SIG-M5 (cell line): Measurements from ENCODE around the gene ZNF19.

ENCODE experiments used
- DNase-seq: peaks from one replicate; lab custom pipeline; 2025; lab: John Stamatoyannopoulos, UW

Gene ZNF19

DNA sequence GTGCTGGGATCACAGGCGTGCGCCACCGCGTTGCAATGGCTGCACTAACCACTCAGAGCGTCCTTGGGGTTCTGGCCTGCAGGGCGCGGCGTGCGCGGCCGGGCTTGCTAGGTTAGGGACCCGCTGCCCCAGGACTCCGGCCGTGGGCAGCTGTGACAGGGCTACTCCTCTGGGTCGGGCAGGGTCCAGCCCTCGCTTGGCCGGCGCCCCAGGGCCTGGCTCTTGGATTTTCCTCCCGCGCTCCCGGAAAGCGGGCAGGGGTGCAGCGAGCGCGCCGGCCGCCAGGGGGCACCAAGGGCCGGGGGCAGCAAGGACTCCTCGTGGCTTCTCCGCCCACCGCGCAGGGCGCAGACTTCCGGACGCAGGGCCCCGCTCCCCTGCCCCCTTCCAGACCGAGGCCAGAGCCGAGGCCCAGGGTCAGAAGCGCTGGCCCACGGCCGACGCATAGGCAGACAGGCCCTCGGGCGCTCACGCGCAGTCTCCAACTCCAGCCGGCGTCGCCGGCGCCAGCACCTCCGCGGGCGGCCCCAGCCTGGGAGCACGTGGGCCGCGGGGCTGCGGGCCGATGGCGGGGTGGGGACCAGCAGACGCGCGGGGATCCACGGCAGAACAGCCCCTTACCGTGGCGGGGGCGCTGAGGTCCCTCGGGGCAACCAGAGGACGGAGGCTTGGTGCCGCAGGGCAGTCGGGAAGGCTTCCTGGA, 47.6 kb downstream of the ZNF19 start:
- no peak for DNase-seq

DNA sequence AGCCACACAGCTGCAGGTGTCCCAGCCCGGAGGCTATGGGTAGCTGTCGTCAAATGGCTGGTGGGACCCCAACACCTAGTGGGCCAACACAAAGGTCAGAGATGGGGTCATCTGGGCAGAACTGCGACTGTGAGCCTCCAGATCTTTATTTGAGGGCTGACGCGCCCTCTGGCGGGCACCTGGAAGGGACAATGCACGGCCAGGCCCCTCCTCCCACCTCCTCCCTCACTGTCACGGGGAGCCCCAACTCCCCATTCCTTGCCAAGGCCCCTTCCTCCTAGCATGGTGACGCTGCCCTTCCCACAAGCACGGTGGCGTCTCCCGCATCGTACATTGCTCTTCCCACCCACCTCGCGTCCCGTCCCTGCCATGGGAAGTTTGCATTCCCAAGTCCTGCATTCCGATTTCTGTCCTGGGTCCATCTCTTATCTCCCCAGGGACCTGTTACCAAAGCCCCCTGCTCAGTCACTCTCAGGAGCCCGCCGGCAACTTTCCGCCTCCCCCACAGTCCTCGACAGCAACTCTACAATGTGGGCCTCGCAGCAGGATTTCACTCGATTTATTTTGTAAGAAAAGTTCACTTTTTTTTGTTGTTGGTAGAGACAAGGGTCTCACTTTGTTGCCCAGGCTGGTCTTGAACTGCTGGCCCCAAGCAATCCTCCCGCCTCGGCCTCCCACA, 48.3 kb downstream of the ZNF19 start:
- no peak for DNase-seq

- no peak for DNase-seq
Measured at GRCh38 chr16:71439523-71439922, 49.6 kb downstream of the ZNF19 start.

- no peak for DNase-seq
Measured at GRCh38 chr16:71436473-71436872, 52.7 kb downstream of the ZNF19 start.

DNA sequence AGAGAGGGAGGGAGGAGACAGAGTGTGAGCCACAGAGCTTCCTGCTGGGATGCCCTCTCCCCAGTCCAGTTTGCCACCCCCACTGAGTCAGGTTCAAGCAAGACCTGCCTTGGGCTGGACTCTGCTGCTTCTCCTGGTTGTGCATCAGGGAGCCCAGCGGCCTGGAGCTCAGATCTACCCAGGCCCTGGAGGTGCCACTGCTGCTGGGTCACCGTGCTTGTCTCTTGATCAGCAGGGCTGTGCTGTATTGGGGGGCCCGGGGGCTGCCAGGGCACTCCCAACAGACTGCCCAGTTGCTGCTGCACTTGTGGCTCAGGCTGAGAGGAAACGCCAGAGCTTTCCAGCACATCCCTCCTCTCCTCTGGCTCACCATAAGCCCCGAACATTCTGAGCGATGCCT, 56.2 kb downstream of the ZNF19 start:
- no peak for DNase-seq

- no peak for DNase-seq
Measured at GRCh38 chr16:71431991-71432390, 57.1 kb downstream of the ZNF19 start.

GRCh38 chr16:71431176-71431575, 57.9 kb downstream of the ZNF19 start:
- DNase-seq, result no peak

DNA sequence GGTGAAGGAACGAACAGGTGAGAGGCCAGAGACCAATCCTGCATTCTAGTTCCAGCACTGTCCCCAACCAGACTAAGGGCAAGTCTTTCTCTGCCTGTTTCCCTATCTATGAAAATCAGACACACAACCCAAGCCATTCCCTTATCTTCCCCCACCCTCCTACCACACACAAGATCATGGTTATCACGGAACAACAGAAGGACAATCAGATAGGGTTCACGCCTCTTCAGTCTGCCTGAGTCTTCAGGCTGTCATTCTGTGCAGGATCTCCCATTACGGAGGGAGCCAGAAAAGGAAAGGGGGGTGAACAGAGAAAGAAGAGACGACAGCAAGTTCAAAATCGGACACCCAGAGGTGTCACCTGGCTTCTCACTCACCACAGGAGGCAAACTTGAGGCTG, 58.4 kb downstream of the ZNF19 start:
- DNase-seq, result no peak

GRCh38 chr16:71429581-71429980, 59.5 kb downstream of the ZNF19 start:
- no peak for DNase-seq

DNA sequence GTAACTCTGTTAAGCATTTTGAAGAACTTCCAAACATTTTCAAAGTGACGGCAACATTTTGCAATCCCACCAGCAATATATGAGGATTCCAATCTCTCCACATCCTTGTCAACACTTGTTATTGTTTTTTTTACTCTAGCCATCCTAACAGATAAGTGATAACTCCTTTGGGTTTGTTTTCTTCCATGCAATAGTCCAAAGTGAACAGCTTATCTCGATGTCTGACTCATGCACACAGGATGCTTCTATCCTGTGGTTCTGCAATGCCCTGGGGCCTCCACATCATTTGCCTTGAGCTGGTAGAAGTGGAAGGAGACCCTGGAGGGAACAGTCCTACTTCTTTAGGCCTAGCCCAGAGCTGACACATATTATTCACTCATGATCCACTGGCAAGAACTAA, 60.2 kb downstream of the ZNF19 start:
- no peak for DNase-seq

DNA sequence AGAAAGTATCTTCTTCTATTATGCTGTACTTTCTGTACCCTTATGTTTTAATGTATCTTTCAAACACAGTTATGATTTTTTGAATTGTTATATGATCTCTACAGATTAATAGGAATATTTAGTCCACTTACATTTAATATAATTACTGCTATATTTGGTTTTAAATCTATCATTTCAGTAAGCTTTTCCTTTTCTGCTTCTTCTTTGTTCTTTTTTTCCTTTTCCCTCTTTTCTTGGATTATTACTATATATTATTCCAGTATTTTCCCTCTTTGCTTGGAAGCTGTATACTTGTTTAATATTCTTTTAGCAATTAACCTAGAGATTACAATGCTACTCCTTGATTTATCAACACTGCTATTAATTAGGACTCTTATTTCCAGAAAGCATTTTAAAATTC, 60.7 kb downstream of the ZNF19 start:
- DNase-seq, result no peak

DNA sequence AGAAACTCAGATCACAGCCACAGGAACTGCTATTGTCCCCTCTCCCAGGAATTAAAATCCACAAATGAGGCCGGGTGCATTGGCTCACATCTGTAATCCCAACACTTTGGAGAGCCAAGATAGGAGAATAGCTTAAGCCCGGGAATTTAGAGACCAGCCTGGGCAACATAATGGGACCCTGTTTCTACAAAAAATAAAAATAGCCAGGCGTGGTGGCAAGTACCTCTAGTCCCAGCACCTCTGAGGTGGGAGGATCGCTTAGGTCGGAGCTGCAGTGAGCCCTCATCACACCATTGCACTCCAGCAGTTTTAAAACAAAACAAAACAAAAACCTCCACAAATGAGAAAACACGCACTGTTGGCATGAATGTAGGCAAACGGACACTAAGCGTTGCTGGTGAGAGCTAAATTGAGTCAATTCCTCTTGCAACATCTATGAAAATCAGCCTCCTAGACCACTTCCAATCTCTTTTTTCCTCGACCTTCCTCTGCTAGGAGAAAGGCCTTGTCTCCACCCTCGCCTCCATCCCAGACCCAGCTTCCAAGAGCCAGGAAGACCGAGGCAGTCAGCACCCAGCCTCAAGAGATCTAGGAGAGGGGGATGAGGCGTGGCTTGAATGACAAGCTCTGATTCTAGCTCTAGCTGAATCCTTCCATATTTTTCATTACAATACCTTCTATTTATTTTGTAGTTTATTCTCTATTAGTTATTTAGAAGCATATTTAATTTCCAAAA, 62.1 kb downstream of the ZNF19 start:
- no peak for DNase-seq

DNA sequence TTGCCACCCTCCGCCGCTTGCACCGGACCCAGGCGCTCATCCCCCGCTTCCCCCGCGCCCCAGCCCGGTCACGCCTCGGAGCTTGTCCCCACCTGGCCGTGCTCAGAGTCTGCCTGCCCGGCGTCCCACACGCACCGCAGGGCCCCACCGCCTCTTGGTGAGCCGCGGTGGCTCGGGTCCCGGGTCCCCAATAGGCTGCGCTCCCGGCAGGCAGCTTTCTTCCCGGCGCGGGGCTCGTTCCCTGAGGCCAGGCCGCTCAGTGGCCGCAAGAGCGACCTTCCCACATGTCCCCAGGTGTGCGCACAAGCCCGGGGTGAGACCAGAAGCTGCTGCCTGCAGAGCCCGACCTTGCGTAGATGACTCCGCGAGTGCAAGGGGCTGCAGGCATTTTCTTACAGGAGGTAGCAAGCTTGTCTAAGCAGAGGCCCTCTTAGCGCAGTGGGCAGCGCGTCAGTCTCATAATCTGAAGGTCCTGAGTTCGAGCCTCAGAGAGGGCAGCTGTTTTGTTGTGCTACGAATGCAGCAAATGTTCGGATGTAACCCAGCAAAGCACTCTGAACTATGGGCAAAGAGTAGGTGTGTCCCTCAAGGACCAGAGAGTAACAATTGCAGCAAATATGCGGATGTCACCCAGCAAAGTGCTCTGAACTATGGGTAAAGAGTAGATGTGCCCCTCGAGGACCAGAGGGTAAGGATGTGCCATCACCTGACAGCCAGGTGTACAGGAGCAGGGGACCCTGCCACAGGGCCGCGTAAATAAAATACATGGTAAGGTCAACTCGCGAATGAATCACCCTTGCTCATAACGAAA, 62.9 kb downstream of the ZNF19 start:
- DNase-seq, result no peak

- DNase-seq, result no peak
Measured at GRCh38 chr16:71425746-71426068, 63.4 kb downstream of the ZNF19 start.

GRCh38 chr16:71424626-71425025, 64.5 kb downstream of the ZNF19 start:
- DNase-seq, result no peak

GRCh38 chr16:71423865-71424264, 65.3 kb downstream of the ZNF19 start:
- DNase-seq, result no peak
